ENCODE results near the gene ZRANB3. TPM values are rescaled to one million over a fixed set of nuclear protein-coding genes. Genes with fewer than 3 reads are reported as not detected.

Gene ZRANB3
- total RNA-seq, 1 experiment from 2014 or later: 12.0 TPM

DNA sequence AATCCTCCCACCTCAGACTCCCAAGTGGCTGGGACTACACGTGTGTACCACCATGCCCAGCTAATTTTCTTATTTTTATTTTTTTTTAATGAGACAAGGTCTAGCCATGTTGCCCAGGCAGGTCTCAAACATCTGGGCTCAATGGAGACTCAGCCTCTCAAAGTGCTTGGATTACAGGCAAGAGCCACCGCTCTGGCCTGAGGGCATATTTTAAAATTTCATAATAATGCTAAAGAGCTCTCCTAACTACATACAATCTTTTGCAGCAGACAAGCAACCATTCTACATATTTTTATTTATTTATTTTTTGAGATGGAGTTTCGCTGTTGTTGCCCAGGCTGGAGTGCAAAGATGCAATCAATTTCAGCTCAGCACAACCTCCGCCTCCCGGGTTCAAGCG lies 271.9 kb downstream of the ZRANB3 start:
- H4K20me1 ChIP-seq (ENCODE audit: insufficient read depth): no peaks in the 10 kb centered on the region
- CTCF ChIA-PET: no interaction called here
- RAD21 ChIA-PET (ENCODE audit: low non-redundant PET in 1 of 2, low total read pairs in 2 of 2, uncharacterized antibody in 2 of 2, unreplicated experiment in 2 of 2): no interaction called here
- no peaks in the 10 kb centered on the region for H3K27me3 ChIP-seq (ENCODE audit: insufficient read depth, low read length)
- BruUV-seq (replicated peaks): no TSS peak
- no peak for ATAC-seq
- H3K9me2 ChIP-seq (ENCODE audit: insufficient read depth): no peaks in the 10 kb centered on the region
- H2AFZ ChIP-seq (ENCODE audit: low read depth, low read length, poor library complexity, severe bottlenecking): no peak overlapping the region
- H3K36me3 ChIP-seq (ENCODE audit: control insufficient read depth in 1 of 2, insufficient read depth in 2 of 2, low read length in 2 of 2): no peaks in the 10 kb centered on the region
- H3K4me3 ChIP-seq (replicated peaks in 1 of 2; ENCODE audit: low read depth in 1 of 2, low read length in 2 of 2): no peak overlapping the region
- POLR2A ChIA-PET: no interaction called here
- no peak overlapping the region for H3K27ac ChIP-seq (ENCODE audit: low read depth, low read length)
- no peaks in the 10 kb centered on the region for H3K79me2 ChIP-seq (ENCODE audit: insufficient read depth, low read length)
- no peaks in the 10 kb centered on the region for H3K9me3 ChIP-seq (ENCODE audit: control insufficient read depth in 1 of 2, insufficient read depth in 1 of 2, low read depth in 1 of 2, low read length in 2 of 2)
- H3K4me1 ChIP-seq (ENCODE audit: control insufficient read depth in 1 of 2, insufficient read depth in 2 of 2, low read length in 2 of 2): peaks cover 0 to 8% of the 10 kb centered on the region in 2 experiments; a peak in 2 of 4 replicates
- no peak for TF ChIP-seq CEBPB (IDR thresholded peaks at IDR 0.05; ENCODE audit: low read depth)
- no peak for TF ChIP-seq POLR2A (IDR thresholded peaks at IDR 0.05; ENCODE audit: borderline replicate concordance, extremely low read depth, insufficient read depth, insufficient read length)
- TF ChIP-seq YY1 (IDR thresholded peaks at IDR 0.05; ENCODE audit: extremely low read depth, insufficient replicate concordance, low read depth, low read length): no peak
- no peak for TF ChIP-seq POLR2AphosphoS5 (IDR thresholded peaks at IDR 0.05; ENCODE audit: low read depth, low read length)
- TF ChIP-seq, protein P1, sequence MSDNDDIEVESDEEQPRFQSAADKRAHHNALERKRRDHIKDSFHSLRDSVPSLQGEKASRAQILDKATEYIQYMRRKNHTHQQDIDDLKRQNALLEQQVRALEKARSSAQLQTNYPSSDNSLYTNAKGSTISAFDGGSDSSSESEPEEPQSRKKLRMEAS (IDR thresholded peaks at IDR 0.05): no peak
- no peak for TF ChIP-seq SRF (IDR thresholded peaks at IDR 0.05; ENCODE audit: low read depth)
- no peak for TF ChIP-seq FOSL1 (IDR thresholded peaks at IDR 0.05; ENCODE audit: low read depth)
- TF ChIP-seq RAD21 (IDR thresholded peaks at IDR 0.05; ENCODE audit: low read depth): no peak
- TF ChIP-seq, protein P2, sequence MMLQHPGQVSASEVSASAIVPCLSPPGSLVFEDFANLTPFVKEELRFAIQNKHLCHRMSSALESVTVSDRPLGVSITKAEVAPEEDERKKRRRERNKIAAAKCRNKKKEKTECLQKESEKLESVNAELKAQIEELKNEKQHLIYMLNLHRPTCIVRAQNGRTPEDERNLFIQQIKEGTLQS (IDR thresholded peaks at IDR 0.05): no peak
- TF ChIP-seq EGR1 (IDR thresholded peaks at IDR 0.05; ENCODE audit: low read depth): no peak
- no peak for TF ChIP-seq EZH2phosphoT487 (IDR thresholded peaks at IDR 0.05; ENCODE audit: borderline replicate concordance)
- no peak for TF ChIP-seq JUND (IDR thresholded peaks at IDR 0.05)
- TF ChIP-seq, protein P3, sequence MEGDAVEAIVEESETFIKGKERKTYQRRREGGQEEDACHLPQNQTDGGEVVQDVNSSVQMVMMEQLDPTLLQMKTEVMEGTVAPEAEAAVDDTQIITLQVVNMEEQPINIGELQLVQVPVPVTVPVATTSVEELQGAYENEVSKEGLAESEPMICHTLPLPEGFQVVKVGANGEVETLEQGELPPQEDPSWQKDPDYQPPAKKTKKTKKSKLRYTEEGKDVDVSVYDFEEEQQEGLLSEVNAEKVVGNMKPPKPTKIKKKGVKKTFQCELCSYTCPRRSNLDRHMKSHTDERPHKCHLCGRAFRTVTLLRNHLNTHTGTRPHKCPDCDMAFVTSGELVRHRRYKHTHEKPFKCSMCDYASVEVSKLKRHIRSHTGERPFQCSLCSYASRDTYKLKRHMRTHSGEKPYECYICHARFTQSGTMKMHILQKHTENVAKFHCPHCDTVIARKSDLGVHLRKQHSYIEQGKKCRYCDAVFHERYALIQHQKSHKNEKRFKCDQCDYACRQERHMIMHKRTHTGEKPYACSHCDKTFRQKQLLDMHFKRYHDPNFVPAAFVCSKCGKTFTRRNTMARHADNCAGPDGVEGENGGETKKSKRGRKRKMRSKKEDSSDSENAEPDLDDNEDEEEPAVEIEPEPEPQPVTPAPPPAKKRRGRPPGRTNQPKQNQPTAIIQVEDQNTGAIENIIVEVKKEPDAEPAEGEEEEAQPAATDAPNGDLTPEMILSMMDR (IDR thresholded peaks at IDR 0.05 in 2 of 3, conservative IDR thresholded peaks at IDR 0.05 in 1 of 3; ENCODE audit: borderline replicate concordance in 1 of 3, insufficient read depth in 1 of 3, low read depth in 2 of 3, low read length in 2 of 3): no peak
- TF ChIP-seq SIN3A (IDR thresholded peaks at IDR 0.05; ENCODE audit: low read depth): no peak
- TF ChIP-seq ZNF274 (IDR thresholded peaks at IDR 0.05; ENCODE audit: low read depth, low read length): no peak
- no peak overlapping the region for H3K9ac ChIP-seq (ENCODE audit: low read length)
- DNase-seq (ENCODE audit: low read depth, low spot score): no peak
- intact Hi-C loops (cut with micrococcal nuclease): loop anchor here (2.0 kb wide), 1 partner anchor 254 kb away; no protein-coding TSS in a partner anchor
- H3K4me2 ChIP-seq (ENCODE audit: low read length): no peak overlapping the region

Measured in HCT116 (cell line).